Stimulated activated naive CD8-positive, alpha-beta T cell treated with anti-CD3 and anti-CD28 coated beads, Interleukin-15, Interleukin-2, amounts not matched to agents 100 U/mL and 50 U/mL, for 24 hours (primary cell): Measurements from ENCODE around the gene PDE4D.
"Not testable (repeated sequence)": the region's sequence is repeated elsewhere in the genome, so short reads cannot be mapped to it uniquely, and the experiment has no call there.

Source experiments
- ATAC-seq: fragments of 150-1000 bp; cut with Tn5 transposase; one replicate; pipeline ENCODE4 v1.10.0; 2021
- DNase-seq: peaks from one replicate; pipeline ENCODE4 v3.0.0; 2021

PDE4D gene

GRCh38 chr5:59463618-59464166 lies 429.8 kb downstream of the PDE4D start:
- ATAC-seq, DNase-seq: not testable (repeated sequence)

- DNase-seq, result no peak
- ATAC-seq, result no peak
Observed at GRCh38 chr5:59462956-59463355, 430.6 kb downstream of the PDE4D start.

- DNase-seq (no peak), ATAC-seq (no peak)
Observed at GRCh38 chr5:59460368-59461153, 433.0 kb downstream of the PDE4D start.

GRCh38 chr5:59458966-59459729 lies 434.4 kb downstream of the PDE4D start:
- no peak for DNase-seq
- ATAC-seq, result no peak

- ATAC-seq, result no peak
Observed at GRCh38 chr5:59458321-59458720, 435.2 kb downstream of the PDE4D start.

GRCh38 chr5:59449905-59450644 lies 443.5 kb downstream of the PDE4D start:
- ATAC-seq, result no peak
- DNase-seq, result no peak

More at GRCh38 chr5:59458321-59458720, 435.2 kb downstream of the PDE4D start:
- no peak for DNase-seq

GRCh38 chr5:59446356-59446755 lies 447.2 kb downstream of the PDE4D start:
- ATAC-seq (no peak), DNase-seq (no peak)

GRCh38 chr5:59445741-59446140 lies 447.8 kb downstream of the PDE4D start:
- DNase-seq (no peak), ATAC-seq (no peak)

GRCh38 chr5:59439303-59439702 lies 454.2 kb downstream of the PDE4D start:
- no peak for DNase-seq
- no peak for ATAC-seq

- DNase-seq (no peak), ATAC-seq (no peak)
Observed at GRCh38 chr5:59437176-59437575, 456.4 kb downstream of the PDE4D start.

- no peak for ATAC-seq
Observed at GRCh38 chr5:59436364-59437148, 457.0 kb downstream of the PDE4D start.

GRCh38 chr5:59433174-59433573 lies 460.4 kb downstream of the PDE4D start:
- no peak for DNase-seq
- ATAC-seq, result no peak

More at GRCh38 chr5:59436364-59437148, 457.0 kb downstream of the PDE4D start:
- DNase-seq, result no peak

- DNase-seq, result no peak
Observed at GRCh38 chr5:59430066-59430685, 463.4 kb downstream of the PDE4D start.

GRCh38 chr5:59428391-59428790 lies 465.1 kb downstream of the PDE4D start:
- DNase-seq, result no peak
- ATAC-seq, result no peak

More at GRCh38 chr5:59430066-59430685, 463.4 kb downstream of the PDE4D start:
- no peak for ATAC-seq

- DNase-seq, result no peak
- ATAC-seq, result no peak
Observed at GRCh38 chr5:59424515-59424914, 469.0 kb downstream of the PDE4D start.

GRCh38 chr5:59423021-59423420 lies 470.5 kb downstream of the PDE4D start:
- ATAC-seq, result no peak
- DNase-seq, result no peak

- no peak for ATAC-seq
- DNase-seq, result no peak
Observed at GRCh38 chr5:59421986-59422941, 471.3 kb downstream of the PDE4D start.

GRCh38 chr5:59420596-59420995 lies 472.9 kb downstream of the PDE4D start:
- ATAC-seq (no peak), DNase-seq (no peak)

- ATAC-seq (no peak), DNase-seq (no peak)
Observed at GRCh38 chr5:59418808-59419207, 474.7 kb downstream of the PDE4D start.

GRCh38 chr5:59416451-59416850 lies 477.1 kb downstream of the PDE4D start:
- ATAC-seq (no peak), DNase-seq (no peak)
